Left kidney (tissue), 8 donors: Measurements from ENCODE around the gene PCDHAC1. TPM values are rescaled to one million over a fixed set of nuclear protein-coding genes. Genes with fewer than 3 reads are reported as not detected.
"Not testable (repeated sequence)": the region's sequence is repeated elsewhere in the genome, so short reads cannot be mapped to it uniquely, and the experiment has no call there.

ENCODE experiments used
- DNase-seq: peaks from one replicate; pipeline ENCODE4 v3.0.0-alpha.2; 2013
- long read RNA-seq, 8 donors: transcript quantifications; one replicate each; lab custom pipeline, GENCODE V29; 2026
- polyA plus RNA-seq: library from polyadenylated mRNA; unstranded; fragments of 120-200 nt; gene quantifications from one replicate; pipeline ENCODE4 v1.2.1, GENCODE V29; 2013; ENCODE audit not compliant: insufficient read length

PCDHAC1 gene
- 0.13 TPM for polyA plus RNA-seq
- long read RNA-seq, donor 1, full-length matches to known transcripts = 1 of 1 reads
- long read RNA-seq, donor 1, partial matches to known transcripts = 0 of 1 reads
- long read RNA-seq, donor 1, other reads (novel, unspliced or antisense) = 0 of 1 reads
- long read RNA-seq, donor 2 = 0 reads
- long read RNA-seq, donor 3 = 0 reads
- long read RNA-seq, donor 4 = 0 reads
- long read RNA-seq, donor 5 = 0 reads
- long read RNA-seq, donor 6 = 0 reads
- long read RNA-seq, donor 7 = 0 reads
- long read RNA-seq, donor 8 = 0 reads

DNA sequence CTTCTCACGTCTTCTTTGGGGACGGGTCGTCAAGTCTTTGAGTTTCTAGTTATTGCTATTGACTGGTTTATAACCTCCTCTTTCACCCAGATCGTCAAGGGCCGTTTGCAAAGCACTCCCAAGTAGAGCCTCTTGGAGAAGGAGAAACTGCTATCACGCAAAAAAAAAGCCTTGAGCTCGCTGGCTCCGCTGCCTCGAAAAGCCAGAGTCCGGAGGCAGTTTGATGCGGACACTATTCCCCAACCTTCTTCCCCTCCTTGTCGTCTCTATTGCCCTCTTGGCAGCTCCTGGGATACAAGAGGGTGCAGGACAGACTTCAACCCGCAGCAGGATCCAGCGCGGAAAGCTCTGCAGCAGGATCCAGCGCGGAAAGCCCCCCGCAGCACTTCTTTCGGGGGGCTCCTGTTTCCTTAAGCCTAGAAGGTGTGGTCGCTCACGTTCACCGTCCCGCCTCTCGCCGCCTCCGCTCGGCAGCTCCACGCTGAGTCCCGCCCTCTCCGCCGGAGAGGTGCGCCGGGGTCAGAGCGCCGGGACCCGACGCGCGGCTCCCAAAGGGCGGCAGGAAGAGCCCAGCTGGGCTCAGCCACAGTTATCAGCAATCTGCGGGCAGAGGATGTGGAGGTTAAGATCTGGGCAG lies at the start of gene PCDHAC1:
PCDHAC1 (plus strand) TSS at position 494 of the 637 bp plus-strand sequence. CDS start 594 bp downstream, outside the sequence.
- no peak for DNase-seq

- not testable (repeated sequence) for DNase-seq
Observed at GRCh38 chr5:140876541-140877261, 49.4 kb upstream of the PCDHAC1 start.

DNA sequence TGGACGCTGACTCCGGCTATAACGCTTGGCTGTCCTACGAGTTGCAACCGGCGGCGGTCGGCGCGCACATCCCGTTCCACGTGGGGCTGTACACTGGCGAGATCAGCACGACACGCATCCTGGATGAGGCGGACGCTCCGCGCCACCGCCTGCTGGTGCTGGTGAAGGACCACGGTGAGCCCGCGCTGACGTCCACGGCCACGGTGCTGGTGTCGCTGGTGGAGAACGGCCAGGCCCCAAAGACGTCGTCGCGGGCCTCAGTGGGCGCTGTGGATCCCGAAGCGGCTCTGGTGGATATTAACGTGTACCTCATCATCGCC lies 48.9 kb upstream of the PCDHAC1 start:
- DNase-seq = no peak

- DNase-seq = no peak
Observed at GRCh38 chr5:140881889-140882590, 44.1 kb upstream of the PCDHAC1 start, which contains the start of gene PCDHA13. TSS of gene PCDHA13 (plus strand) at chr5:140882124. CDS start at chr5:140882269, 145 bp downstream.

DNA sequence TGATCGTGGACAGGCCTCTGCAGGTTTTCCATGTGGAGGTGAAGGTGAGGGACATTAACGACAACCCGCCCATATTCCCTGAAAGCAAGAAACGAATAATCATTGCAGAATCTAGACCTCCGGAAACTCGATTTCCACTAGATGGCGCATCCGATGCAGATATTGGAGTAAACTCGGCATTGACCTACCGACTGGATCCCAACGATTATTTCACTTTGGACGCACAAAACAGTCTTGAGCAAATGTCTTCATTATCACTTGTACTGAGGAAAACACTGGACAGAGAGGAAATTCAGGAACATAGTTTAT lies 43.6 kb upstream of the PCDHAC1 start:
- no peak for DNase-seq

DNA sequence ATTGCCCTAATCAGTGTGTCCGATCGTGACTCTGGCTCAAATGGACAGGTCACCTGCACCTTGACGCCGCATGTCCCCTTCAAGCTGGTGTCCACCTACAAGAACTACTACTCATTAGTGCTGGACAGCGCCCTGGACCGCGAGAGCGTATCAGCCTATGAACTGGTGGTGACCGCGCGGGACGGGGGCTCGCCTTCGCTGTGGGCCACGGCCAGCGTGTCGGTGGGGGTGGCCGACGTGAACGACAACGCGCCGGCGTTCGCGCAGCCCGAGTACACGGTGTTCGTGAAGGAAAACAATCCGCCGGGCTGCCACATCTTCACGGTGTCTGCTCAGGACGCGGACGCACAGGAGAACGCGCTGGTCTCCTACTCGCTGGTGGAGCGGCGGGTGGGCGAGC lies 42.7 kb upstream of the PCDHAC1 start:
- no peak for DNase-seq

DNA sequence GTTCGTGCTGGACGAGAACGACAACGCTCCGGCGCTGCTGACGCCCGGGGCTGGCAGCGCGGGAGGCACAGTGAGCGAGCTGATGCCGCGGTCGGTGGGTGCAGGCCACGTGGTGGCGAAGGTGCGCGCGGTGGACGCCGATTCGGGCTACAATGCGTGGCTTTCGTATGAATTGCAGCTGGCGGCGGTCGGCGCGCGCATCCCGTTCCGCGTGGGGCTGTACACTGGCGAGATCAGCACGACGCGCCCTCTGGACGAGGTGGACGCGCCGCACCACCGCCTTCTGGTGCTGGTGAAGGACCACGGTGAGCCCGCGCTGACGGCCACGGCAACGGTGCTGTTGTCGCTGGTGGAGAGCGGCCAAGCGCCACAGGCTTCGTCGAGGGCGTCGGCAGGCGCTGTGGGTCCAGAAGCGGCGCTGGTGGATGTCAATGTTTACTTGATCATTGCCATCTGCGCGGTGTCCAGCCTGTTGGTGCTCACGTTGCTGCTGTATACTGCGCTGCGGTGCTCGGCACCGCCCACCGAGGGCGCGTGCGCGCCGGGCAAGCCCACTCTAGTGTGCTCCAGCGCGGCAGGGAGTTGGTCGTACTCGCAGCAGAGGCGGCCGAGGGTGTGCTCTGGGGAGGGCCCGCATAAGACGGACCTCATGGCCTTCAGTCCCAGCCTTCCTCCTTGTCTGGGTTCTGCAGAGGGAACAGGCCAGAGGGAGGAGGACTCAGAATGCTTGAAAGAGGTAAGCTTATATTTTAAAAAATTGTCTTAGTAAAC lies 42.0 kb upstream of the PCDHAC1 start:
- DNase-seq = no peak

- DNase-seq = no peak
Observed at GRCh38 chr5:140916325-140916724, 9.8 kb upstream of the PCDHAC1 start.

- DNase-seq = no peak
Observed at GRCh38 chr5:140923601-140924000, 2.5 kb upstream of the PCDHAC1 start.

- peak; percentile 64 for DNase-seq
Observed at GRCh38 chr5:140926443-140927227, 536 bp downstream of the PCDHAC1 start.

DNA sequence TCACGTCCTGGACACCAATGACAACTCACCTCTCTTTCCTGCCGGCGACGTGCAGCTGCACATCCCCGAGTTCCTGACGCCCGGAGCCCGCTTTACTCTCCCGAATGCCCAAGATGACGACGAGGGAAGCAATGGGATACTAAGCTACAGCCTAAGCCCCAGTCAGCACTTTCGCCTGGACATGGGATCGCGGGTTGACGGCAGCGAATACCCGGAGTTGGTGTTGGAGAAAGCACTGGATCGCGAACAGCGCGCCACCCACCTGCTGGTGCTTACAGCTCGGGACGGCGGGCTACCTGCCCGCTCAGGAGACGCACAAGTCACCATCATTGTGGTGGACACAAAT lies 1.1 kb downstream of the PCDHAC1 start:
- no peak for DNase-seq

- DNase-seq = no peak
Observed at GRCh38 chr5:140934964-140935606, 9.0 kb downstream of the PCDHAC1 start.

- DNase-seq = no peak
Observed at GRCh38 chr5:140946578-140946977, 20.5 kb downstream of the PCDHAC1 start.

GRCh38 chr5:140951636-140952035 lies 25.5 kb downstream of the PCDHAC1 start:
- no peak for DNase-seq

DNA sequence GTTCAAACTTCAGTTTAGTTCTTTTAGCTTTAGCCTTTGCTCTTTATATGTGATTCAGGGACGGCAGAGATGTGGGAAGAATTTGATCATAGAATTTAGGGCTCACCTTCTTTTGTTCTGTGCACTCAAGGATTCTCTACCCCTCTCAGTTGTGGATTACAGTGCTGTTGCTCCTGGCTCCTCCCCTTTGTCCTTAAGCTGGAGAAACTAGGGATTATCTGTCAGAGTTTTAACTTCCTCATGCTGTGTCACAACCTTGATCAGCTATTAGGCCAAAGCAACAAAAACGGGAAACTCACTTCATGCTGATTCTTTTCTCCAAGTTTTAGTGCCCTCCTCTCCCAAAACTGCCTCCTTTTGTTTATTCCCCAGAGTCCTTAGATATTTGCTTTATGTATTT lies 27.1 kb downstream of the PCDHAC1 start:
- no peak for DNase-seq

GRCh38 chr5:140962190-140962589 lies 36.1 kb downstream of the PCDHAC1 start:
- DNase-seq = no peak

DNA sequence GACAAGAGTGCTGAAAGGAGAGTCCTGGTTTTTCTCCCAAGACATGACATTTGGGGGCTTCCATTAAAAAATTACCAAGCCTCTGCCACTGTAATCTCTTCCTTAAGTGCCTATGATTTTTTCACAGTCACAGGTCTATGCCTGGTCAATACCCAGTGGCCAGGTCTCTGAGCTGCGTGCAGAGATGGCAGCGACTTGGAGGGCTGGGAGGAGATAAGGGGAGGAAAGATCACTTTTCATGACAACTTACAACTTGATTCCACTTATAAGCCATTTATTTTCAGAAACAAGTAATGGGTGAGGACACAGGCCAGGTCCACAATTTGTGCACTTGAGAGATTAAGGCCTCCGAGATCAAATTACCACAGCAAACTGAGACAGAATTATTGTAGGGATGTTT lies 38.3 kb downstream of the PCDHAC1 start:
- DNase-seq = no peak

GRCh38 chr5:140965905-140966292 lies 39.8 kb downstream of the PCDHAC1 start:
- DNase-seq = peak; percentile 10

- DNase-seq = peak; percentile 46
Observed at GRCh38 chr5:140966293-140967225, 40.5 kb downstream of the PCDHAC1 start, which contains the start of gene PCDHAC2. TSS of gene PCDHAC2 (plus strand) at chr5:140966476. CDS start at chr5:140966767, 291 bp downstream.
